GM10248 (cell line): Measurements from ENCODE around the gene ANKH.
"Not testable (repeated sequence)": the region's sequence is repeated elsewhere in the genome, so short reads cannot be mapped to it uniquely, and the experiment has no call there.

Experiments
- CTCF ChIA-PET: fragments of 300-600 bp; sonication (Branson Sonifier 250); formaldehyde crosslinking; extraction: SDS; loops from one replicate; lab custom pipeline; 2021; ENCODE audit warnings: antibody characterized with exemption; lab: Yijun Ruan, JAX
- POLR2A ChIA-PET: fragments of 350-650 bp; sonication (Branson Sonifier 250); formaldehyde crosslinking; extraction: SDS; loops from one replicate; lab custom pipeline; 2020; ENCODE audit warnings: antibody characterized with exemption; lab: Yijun Ruan, JAX
- DNase-seq: peaks from one replicate; pipeline ENCODE4 v3.0.0; 2012; ENCODE audit errors: extremely low spot score
- CTCF ChIP-seq: IDR thresholded peaks from 2 replicates; pipeline ENCODE4 v1.5.1; 2012; ENCODE audit warnings: mild to moderate bottlenecking, low read depth; ENCODE audit errors: extremely low read depth, missing control alignments, control extremely low read depth

The ANKH gene

DNA sequence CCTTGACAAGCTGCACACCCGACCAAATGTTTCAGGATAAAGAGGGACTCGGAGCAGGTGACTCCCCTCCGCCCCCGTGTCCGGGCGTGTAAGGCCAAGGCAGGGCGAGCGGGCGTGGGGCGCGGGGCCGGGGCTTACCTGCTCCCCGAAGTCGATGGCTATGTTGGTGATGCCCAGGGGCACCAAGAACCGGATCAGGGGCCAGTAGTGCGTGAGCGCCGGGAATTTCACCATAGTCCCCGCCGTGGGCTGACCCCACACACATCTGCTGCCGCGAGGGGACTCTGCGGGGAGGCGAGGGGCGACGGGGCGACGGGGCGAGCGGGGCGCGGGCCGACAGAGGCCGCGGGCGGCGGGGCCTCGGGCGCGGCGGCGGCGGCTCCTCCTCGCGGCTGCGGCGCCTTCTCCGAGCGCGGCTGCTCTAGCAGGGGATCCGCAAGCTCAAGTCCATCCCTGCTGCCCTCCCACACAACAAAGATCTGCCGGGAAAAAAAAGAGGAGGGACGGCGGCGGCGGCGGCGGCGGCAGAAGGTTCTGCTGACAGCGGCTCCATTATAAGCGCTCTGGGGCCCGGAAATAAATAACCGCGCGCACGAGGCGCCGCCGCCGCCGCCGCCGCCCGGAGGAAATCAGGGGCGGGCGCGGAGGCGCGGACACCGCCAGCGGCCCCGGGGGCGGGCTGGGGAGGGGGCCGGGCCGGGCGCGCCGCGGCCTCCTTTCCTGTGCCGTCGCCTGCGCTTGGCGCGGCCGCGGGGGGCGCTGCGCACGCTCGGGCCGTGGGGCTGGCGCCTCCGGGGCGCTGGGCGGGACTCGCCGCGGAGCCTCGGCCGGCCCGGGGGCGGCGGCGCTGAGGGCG is at the start of gene ANKH:
ANKH (minus strand) TSS at position 565 of the 856 bp plus-strand sequence; CDS start at position 234, 331 bp downstream.
- DNase-seq = peak; percentile 89
- POLR2A ChIA-PET = no interaction called here
- peak; percentile 83 for TF ChIP-seq CTCF
- CTCF ChIA-PET = interaction anchor here (0.8 to 1.4 kb wide), 6 partner anchors 10 to 186 kb away, joined by 3 to 6 read pairs (median 4); no protein-coding TSS in a partner anchor

DNA sequence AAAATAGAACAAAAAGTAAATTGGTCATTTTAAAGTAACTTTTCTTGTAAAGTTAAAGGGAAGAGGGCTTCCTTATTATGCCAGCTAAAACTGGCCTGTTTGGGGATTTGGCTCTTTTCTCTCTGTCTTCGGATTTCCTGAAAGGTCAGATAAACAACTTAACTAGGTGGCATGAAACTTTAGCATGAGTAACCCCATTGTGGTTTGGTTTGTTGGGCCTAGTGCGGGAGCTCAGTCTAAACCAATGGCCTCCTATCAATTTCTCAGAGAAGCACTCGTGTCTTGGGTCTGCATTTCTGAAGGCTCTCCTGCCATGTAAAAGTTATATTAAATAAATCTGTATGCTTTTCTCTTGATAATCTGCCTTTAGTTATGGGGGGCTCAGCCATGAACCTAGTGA is 48.5 kb upstream of the ANKH start:
- ChIA-PET CTCF (no interaction called here), POLR2A (no interaction called here)
- no peak for DNase-seq
- no peak for TF ChIP-seq CTCF

GRCh38 chr5:14919106-14919505 is 47.5 kb upstream of the ANKH start:
- CTCF ChIA-PET, POLR2A ChIA-PET, DNase-seq: not testable (repeated sequence)

DNA sequence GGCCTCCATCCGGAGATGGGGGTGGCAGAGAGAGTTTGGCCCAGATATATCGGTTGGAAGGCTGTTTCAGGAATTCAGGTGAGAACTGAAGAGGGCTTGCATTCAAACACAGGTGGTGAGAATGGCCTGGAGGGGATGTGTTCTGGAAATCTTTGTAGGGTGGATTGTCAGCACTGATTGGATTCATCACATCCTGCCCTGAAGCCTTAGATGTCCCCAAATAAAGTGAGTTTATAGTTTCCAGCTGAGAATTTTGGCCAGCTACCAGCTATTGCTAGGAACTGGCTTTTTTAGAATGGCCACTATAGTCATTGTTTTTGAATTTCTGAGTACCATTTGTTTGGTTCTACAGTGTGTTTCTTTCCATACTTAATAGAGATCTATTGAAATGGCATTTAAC is 46.1 kb upstream of the ANKH start:
- CTCF ChIA-PET = interaction anchor here (1.0 kb wide), 1 partner anchor 33 kb away, joined by 3 read pairs; no protein-coding TSS in a partner anchor
- no peak for DNase-seq
- no peak for TF ChIP-seq CTCF
- POLR2A ChIA-PET = no interaction called here

GRCh38 chr5:14915291-14915952 is 43.8 kb upstream of the ANKH start:
- CTCF ChIA-PET = no interaction called here
- no peak for TF ChIP-seq CTCF

GRCh38 chr5:14914623-14915260 is 43.2 kb upstream of the ANKH start:
- POLR2A ChIA-PET = no interaction called here
- no peak for TF ChIP-seq CTCF
- no peak for DNase-seq
- CTCF ChIA-PET = no interaction called here

More at GRCh38 chr5:14915291-14915952, 43.8 kb upstream of the ANKH start:
- POLR2A ChIA-PET = no interaction called here
- no peak for DNase-seq

DNA sequence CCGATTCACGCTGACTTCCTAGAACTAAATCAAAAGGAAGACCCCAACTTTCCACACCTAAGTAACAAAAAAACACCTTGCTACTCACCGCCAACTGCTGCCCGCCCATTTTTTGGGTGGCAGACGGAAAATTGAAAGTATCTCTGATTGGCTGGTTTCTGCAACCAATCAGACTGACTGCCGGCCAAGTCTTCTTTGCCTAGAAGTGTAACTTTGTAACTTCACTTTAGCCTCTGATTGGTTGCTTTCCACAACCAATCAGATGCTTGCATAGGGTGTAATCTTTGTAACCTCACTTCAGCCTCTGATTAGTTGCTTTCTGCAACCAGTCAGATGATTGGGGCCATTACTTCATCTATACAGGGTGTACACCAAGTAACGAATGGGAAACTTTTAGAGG is 42.6 kb upstream of the ANKH start:
- ChIA-PET CTCF (no interaction called here), POLR2A (no interaction called here)
- no peak for DNase-seq
- TF ChIP-seq CTCF = no peak
